Mesothelial cell of epicardium (in vitro differentiated cells): ENCODE data around the gene MT1B. TPM values are rescaled to one million over a fixed set of nuclear protein-coding genes. Genes with fewer than 3 reads are reported as not detected.

ENCODE experiments used
- DNase-seq, 2 experiments: peaks; one replicate each; pipeline ENCODE4 v3.0.0; 2021; ENCODE audit warnings: low spot score in 2 of 2; ENCODE audit not compliant: unreplicated experiment in 2 of 2
- H3K27ac Mint-ChIP-seq: 2 replicates; pipeline ENCODE4 v1.8.0; 2021; ENCODE audit warnings: mixed read lengths
- H3K27me3 Mint-ChIP-seq: 2 replicates; pipeline ENCODE4 v1.8.0; 2021; ENCODE audit warnings: low read depth, mixed read lengths
- H3K36me3 Mint-ChIP-seq: 2 replicates; pipeline ENCODE4 v1.8.0; 2021; ENCODE audit warnings: mixed read lengths
- H3K4me1 Mint-ChIP-seq: 2 replicates; pipeline ENCODE4 v1.8.0; 2021; ENCODE audit warnings: mixed read lengths
- H3K4me3 Mint-ChIP-seq: 2 replicates; pipeline ENCODE4 v1.8.0; 2021; ENCODE audit warnings: mild to moderate bottlenecking, moderate library complexity, mixed read lengths
- H3K9me3 Mint-ChIP-seq: 2 replicates; pipeline ENCODE4 v1.8.0; 2021; ENCODE audit warnings: mixed read lengths
- CTCF ChIP-seq: fragments of 200-600 bp; sonication (generic); IDR thresholded peaks from one replicate; pipeline ENCODE4 v1.5.0; 2021; ENCODE audit warnings: antibody characterized with exemption; ENCODE audit not compliant: unreplicated experiment
- total RNA-seq: library from RNA; stranded (reverse); gene quantifications from 3 replicates; pipeline ENCODE4 v1.2.1, GENCODE V29; 2021

Gene MT1B
- total RNA-seq, 1 donor from 2014 or later: not detected

DNA sequence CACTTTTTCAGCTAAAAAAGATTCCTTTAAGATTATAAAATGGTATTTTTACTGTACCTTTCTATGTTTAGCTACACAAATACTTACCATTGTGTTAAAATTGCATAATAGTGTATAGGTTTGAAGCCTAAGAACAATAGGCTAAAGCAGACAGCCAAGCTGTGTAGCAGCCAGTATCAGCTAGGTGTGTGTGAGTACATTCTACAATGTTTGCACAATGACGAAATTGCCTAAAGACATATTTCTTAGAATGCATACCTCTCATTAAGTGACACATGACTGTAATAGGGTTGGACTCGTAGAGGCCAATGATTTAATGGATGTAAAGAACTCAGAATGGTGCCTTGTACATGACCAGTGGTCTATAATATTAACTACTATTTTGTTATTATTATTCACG is 1.9 kb upstream of the MT1B start:
- Mint-ChIP-seq H3K4me1 (no peaks in the 10 kb centered on the region), H3K27me3 (peaks cover 98% of the 10 kb centered on the region), H3K9me3 (no peaks in the 10 kb centered on the region), H3K36me3 (no peaks in the 10 kb centered on the region), H3K27ac (no peak overlapping the region), H3K4me3 (no peak overlapping the region)
- TF ChIP-seq CTCF: no peak
- no peak for DNase-seq

- Mint-ChIP-seq H3K4me1 (no peaks in the 10 kb centered on the region), H3K9me3 (no peaks in the 10 kb centered on the region), H3K27me3 (peaks cover 91% of the 10 kb centered on the region), H3K27ac (no peak overlapping the region), H3K4me3 (no peak overlapping the region), H3K36me3 (no peaks in the 10 kb centered on the region)
- TF ChIP-seq CTCF: no peak
- no peak for DNase-seq
These were observed 914 bp downstream of the MT1B start for GRCh38 chr16:56652600-56652999.

DNA sequence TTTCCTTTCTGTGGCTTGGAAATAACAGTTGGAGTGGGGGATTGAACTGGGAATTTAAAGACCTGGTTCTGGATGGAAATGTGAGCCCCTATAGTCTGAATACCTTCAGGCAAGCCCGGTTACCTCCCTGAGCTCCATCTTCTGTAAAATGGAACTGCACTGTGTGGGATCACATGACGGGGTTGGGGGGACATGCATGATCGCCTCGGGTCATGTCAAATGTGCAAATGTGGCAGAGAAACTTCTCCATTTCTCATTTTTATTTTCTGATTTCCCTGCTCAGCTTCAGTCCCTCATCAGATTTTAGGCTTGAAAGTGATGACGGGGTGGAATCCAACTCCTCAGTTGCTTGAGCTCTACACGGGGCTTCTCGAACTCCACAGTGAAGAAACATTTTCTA is 1.5 kb downstream of the MT1B start:
- Mint-ChIP-seq H3K4me1 (peaks cover 4% of the 10 kb centered on the region), H3K27ac (no peak overlapping the region), H3K9me3 (no peaks in the 10 kb centered on the region), H3K27me3 (peaks cover 90% of the 10 kb centered on the region), H3K4me3 (no peak overlapping the region), H3K36me3 (no peaks in the 10 kb centered on the region)
- no peak for DNase-seq
- no peak for TF ChIP-seq CTCF

DNA sequence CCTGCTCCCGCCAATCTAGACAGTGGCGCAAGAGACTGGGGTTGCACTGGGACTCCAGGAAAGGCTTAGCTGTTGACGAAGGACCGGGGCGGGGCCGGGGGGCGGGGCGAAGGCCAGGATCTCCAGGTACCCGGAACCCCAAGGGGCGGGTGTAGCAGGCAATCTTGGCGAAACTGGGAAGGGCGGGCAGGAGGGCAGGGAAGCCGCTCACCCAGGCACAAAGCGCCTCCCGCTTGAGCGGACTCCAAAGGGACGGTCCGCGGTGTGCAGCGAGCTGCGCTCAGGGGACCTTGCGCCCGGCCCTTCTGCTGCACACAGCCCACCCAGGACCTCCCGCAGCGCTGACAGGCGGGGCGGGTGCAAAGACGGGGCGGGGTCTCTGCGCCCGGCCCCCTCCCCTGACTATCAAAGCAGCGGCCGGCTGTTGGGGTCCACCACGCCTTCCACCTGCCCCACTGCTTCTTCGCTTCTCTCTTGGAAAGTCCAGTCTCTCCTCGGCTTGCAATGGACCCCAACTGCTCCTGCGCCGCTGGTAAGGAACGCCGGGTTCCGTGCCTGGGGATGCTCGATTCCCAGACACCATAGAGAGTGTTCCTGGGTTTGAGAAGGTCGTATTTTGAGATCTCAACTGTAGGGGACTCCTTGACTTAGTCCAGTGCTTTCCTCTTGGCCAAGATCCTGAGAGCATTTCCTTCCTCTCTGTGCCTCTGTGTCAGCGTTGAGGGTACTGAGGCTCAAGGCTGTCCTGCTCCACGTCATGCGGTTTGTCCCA is 6.1 kb downstream of the MT1B start, which contains the start of gene MT1F:
Gene MT1F, plus strand, starts transcription at position 405 of the 772 bp plus-strand sequence. Its CDS starts 100 bp downstream, at position 505.
- Mint-ChIP-seq H3K4me3 (peak within 1 kb of the TSS; percentile 79), H3K27me3 (peaks cover 90% of the 10 kb centered on the region), H3K36me3 (no peaks in the 10 kb centered on the region), H3K27ac (no peak within 1 kb of the TSS), H3K4me1 (peaks cover 10% of the 10 kb centered on the region), H3K9me3 (no peaks in the 10 kb centered on the region)
- TF ChIP-seq CTCF: no peak
- no peak for DNase-seq

DNA sequence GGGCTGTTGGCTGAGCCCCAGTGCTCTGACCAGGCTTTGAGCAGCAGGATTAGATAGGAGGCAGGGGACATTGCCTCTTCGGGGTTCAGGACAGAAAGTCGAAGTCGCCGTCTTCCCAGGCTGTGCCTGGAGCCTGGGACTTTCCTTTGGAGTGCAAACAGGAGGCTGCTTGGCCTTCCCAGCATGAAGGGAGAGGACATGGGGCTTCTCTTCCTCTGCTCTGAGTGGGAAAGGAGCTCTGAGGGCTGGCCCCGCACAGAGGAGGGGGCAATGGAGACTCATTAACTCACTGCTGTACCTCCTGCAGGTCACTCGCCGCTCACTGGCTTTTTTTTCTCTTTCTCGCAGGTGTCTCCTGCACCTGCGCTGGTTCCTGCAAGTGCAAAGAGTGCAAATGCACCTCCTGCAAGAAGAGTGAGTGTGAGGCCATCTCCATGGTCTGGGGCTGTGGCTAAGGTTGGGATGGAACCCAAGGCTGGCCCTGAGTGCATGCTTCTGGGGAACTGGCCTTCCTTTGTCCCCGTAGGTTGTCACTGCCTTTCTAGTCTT is 6.7 kb downstream of the MT1B start:
- DNase-seq: no peak
- no peak overlapping the region for H3K27ac Mint-ChIP-seq
- no peaks in the 10 kb centered on the region for H3K9me3 Mint-ChIP-seq
- TF ChIP-seq CTCF: no peak
- H3K36me3 Mint-ChIP-seq: no peaks in the 10 kb centered on the region
- peaks cover 12% of the 10 kb centered on the region for H3K4me1 Mint-ChIP-seq
- peak overlapping the region; percentile 79 for H3K4me3 Mint-ChIP-seq
- peaks cover 90% of the 10 kb centered on the region for H3K27me3 Mint-ChIP-seq
